MCF 10A (cell line): Measurements from ENCODE around the gene GRM7. TPM values are rescaled to one million over a fixed set of nuclear protein-coding genes. Genes with fewer than 3 reads are reported as not detected.

Source experiments
- BruUV-seq: library from RNA; stranded (reverse); fragments of 400-500 nt; replicated peaks from 2 replicates; lab custom pipeline; 2021; lab: Mats Ljungman, UMichigan
- CTCF ChIA-PET: fragments of 300-600 bp; sonication (Branson Sonifier 250); formaldehyde crosslinking; extraction: SDS; loops from one replicate; lab custom pipeline; 2021; ENCODE audit warnings: antibody characterized with exemption, inconsistent platforms; lab: Yijun Ruan, JAX
- POLR2A ChIA-PET: fragments of 300-600, 350-650 bp; sonication (Branson Sonifier 250); formaldehyde crosslinking; extraction: SDS; loops from one replicate; lab custom pipeline; 2020; ENCODE audit warnings: antibody characterized with exemption, inconsistent platforms; lab: Yijun Ruan, JAX
- DNase-seq: peaks from one replicate; pipeline ENCODE4 v3.0.0-alpha.2; 2018; ENCODE audit not compliant: unreplicated experiment
- H3K27ac Mint-ChIP-seq: one replicate; pipeline ENCODE4 v1.8.0; 2022; ENCODE audit warnings: mild to moderate bottlenecking, low read depth, mixed read lengths; ENCODE audit not compliant: unreplicated experiment
- H3K27me3 Mint-ChIP-seq: one replicate; pipeline ENCODE4 v1.8.0; 2022; ENCODE audit warnings: mixed read lengths; ENCODE audit not compliant: insufficient read depth, unreplicated experiment
- H3K36me3 Mint-ChIP-seq: one replicate; pipeline ENCODE4 v1.8.0; 2022; ENCODE audit warnings: mild to moderate bottlenecking, moderate library complexity, mixed read lengths; ENCODE audit not compliant: insufficient read depth, unreplicated experiment
- H3K4me1 Mint-ChIP-seq: one replicate; pipeline ENCODE4 v1.8.0; 2022; ENCODE audit warnings: mixed read lengths; ENCODE audit not compliant: insufficient read depth, unreplicated experiment
- H3K4me3 Mint-ChIP-seq: one replicate; pipeline ENCODE4 v1.8.0; 2022; ENCODE audit warnings: mild to moderate bottlenecking, moderate library complexity, mixed read lengths; ENCODE audit not compliant: unreplicated experiment
- H3K9me3 Mint-ChIP-seq: one replicate; pipeline ENCODE4 v1.8.0; 2022; ENCODE audit warnings: mixed read lengths; ENCODE audit not compliant: unreplicated experiment
- CTCF ChIP-seq: fragments of 200-600 bp; IDR thresholded peaks from one replicate; pipeline ENCODE4 v1.8.0; 2022; ENCODE audit warnings: antibody characterized with exemption, mild to moderate bottlenecking; ENCODE audit not compliant: unreplicated experiment
- intact Hi-C: fragments of 100-400 bp; cut with micrococcal nuclease; formaldehyde crosslinking; loops from 2 replicates; pipeline ENCODE4 v1.14.1; 2022
- total RNA-seq: library from RNA; stranded (reverse); gene quantifications from 2 replicates; pipeline ENCODE4 v1.2.3, GENCODE V29; 2022

Gene GRM7
- total RNA-seq, 1 experiment from 2014 or later, result not detected

- ChIA-PET CTCF (interaction anchor here (1.2 kb wide), 1 partner anchor 17 kb away, joined by 3 read pairs; no protein-coding TSS in a partner anchor), POLR2A (interaction anchor here (0.5 to 1.2 kb wide), 2 partner anchors 10 to 1591 kb away, joined by 3 read pairs; no protein-coding TSS in a partner anchor)
- Mint-ChIP-seq H3K9me3 (no peaks in the 10 kb centered on the region), H3K27me3 (no peaks in the 10 kb centered on the region), H3K27ac (peak overlapping the region; percentile 70), H3K36me3 (no peaks in the 10 kb centered on the region), H3K4me1 (peaks cover 18% of the 10 kb centered on the region), H3K4me3 (no peak overlapping the region)
- intact Hi-C loops, result no loop called here
- no peak for TF ChIP-seq CTCF
- BruUV-seq, result no TSS peak
- DNase-seq, result no peak
Observed at GRCh38 chr3:7684182-7684715, 823.3 kb downstream of the GRM7 start.

- intact Hi-C loops, result no loop called here
- BruUV-seq, result no TSS peak
- ChIA-PET CTCF (interaction anchor here (0.5 kb wide), 1 partner anchor 12 kb away, joined by 3 read pairs; no protein-coding TSS in a partner anchor), POLR2A (no interaction called here)
- DNase-seq, result no peak
- peaks cover 8% of the 10 kb centered on the region for H3K4me1 Mint-ChIP-seq
- no peaks in the 10 kb centered on the region for H3K27me3 Mint-ChIP-seq
- H3K36me3 Mint-ChIP-seq, result no peaks in the 10 kb centered on the region
- no peak overlapping the region for H3K27ac Mint-ChIP-seq
- no peak overlapping the region for H3K4me3 Mint-ChIP-seq
- no peaks in the 10 kb centered on the region for H3K9me3 Mint-ChIP-seq
- TF ChIP-seq CTCF, result no peak
Observed at GRCh38 chr3:7687428-7688147, 826.7 kb downstream of the GRM7 start.

GRCh38 chr3:7692866-7693265 is 832.0 kb downstream of the GRM7 start:
- ChIA-PET CTCF (interaction anchor here (0.6 to 1.0 kb wide), 3 partner anchors 9 to 610 kb away, joined by 3 to 4 read pairs (median 3); no protein-coding TSS in a partner anchor), POLR2A (no interaction called here)
- no peaks in the 10 kb centered on the region for H3K36me3 Mint-ChIP-seq
- no peak overlapping the region for H3K4me3 Mint-ChIP-seq
- intact Hi-C loops, result no loop called here
- no peak overlapping the region for H3K27ac Mint-ChIP-seq
- H3K4me1 Mint-ChIP-seq, result no peaks in the 10 kb centered on the region
- TF ChIP-seq CTCF, result no peak
- H3K27me3 Mint-ChIP-seq, result no peaks in the 10 kb centered on the region
- DNase-seq, result no peak
- no peaks in the 10 kb centered on the region for H3K9me3 Mint-ChIP-seq
- BruUV-seq, result no TSS peak

GRCh38 chr3:7693976-7694375 is 833.1 kb downstream of the GRM7 start:
- Mint-ChIP-seq H3K4me1 (no peaks in the 10 kb centered on the region), H3K36me3 (no peaks in the 10 kb centered on the region), H3K27me3 (no peaks in the 10 kb centered on the region), H3K9me3 (no peaks in the 10 kb centered on the region), H3K27ac (no peak overlapping the region), H3K4me3 (no peak overlapping the region)
- intact Hi-C loops, result no loop called here
- ChIA-PET POLR2A (interaction anchor here (1.0 kb wide), 1 partner anchor 10 kb away, joined by 3 read pairs; no protein-coding TSS in a partner anchor), CTCF (interaction anchor here (1.0 kb wide), 1 partner anchor 10 kb away, joined by 3 read pairs; no protein-coding TSS in a partner anchor)
- DNase-seq, result no peak
- TF ChIP-seq CTCF, result no peak
- BruUV-seq, result no TSS peak
